Liver (tissue), 9 donors: Measurements from ENCODE around the gene SLC26A4. TPM values are rescaled to one million over a fixed set of nuclear protein-coding genes. Genes with fewer than 3 reads are reported as not detected.
A peak's percentile ranks its signal among the peaks of the same experiment; 100 is the strongest.

Source experiments
- DNase-seq: peaks from one replicate; pipeline ENCODE4 v3.0.0-alpha.2; 2017; ENCODE audit warnings: low spot score
- H3K27ac ChIP-seq, 2 donors: one replicate each; pipeline ENCODE4 v1.7.0; 2013; ENCODE audit warnings: inconsistent platforms in 2 of 2, low read length in 2 of 2, control low read depth in 1 of 2, low read depth in 1 of 2, mild to moderate bottlenecking in 1 of 2
- H3K27me3 ChIP-seq, 4 donors: one replicate each; pipeline versions ENCODE4 v1.6.1 to v1.7.0; 2013; ENCODE audit warnings: low read length in 3 of 4, inconsistent platforms in 1 of 4, mild to moderate bottlenecking in 1 of 4, moderate library complexity in 1 of 4; ENCODE audit not compliant: control insufficient read depth in 4 of 4, insufficient read depth in 4 of 4
- H3K36me3 ChIP-seq, 4 donors: one replicate each; pipeline versions ENCODE4 v1.6.1 to v1.7.0; 2013; ENCODE audit warnings: low read length in 3 of 4, mild to moderate bottlenecking in 3 of 4, low read depth in 1 of 4, moderate library complexity in 1 of 4; ENCODE audit not compliant: control insufficient read depth in 4 of 4, insufficient read depth in 3 of 4
- H3K4me1 ChIP-seq, 4 donors: one replicate each; pipeline versions ENCODE4 v1.6.1 to v1.7.0; 2013; ENCODE audit warnings: low read length in 3 of 4, mild to moderate bottlenecking in 3 of 4, moderate library complexity in 1 of 4; ENCODE audit not compliant: control insufficient read depth in 4 of 4, insufficient read depth in 4 of 4
- H3K4me3 ChIP-seq, 3 donors: one replicate each; pipeline versions ENCODE4 v1.6.1 to v1.7.0; 2013; ENCODE audit warnings: low read length in 3 of 3, control low read depth in 1 of 3, low read depth in 1 of 3, mild to moderate bottlenecking in 1 of 3
- H3K9ac ChIP-seq, 2 donors: one replicate each; pipeline ENCODE4 v1.7.0; 2013; ENCODE audit warnings: low read length in 2 of 2, mild to moderate bottlenecking in 2 of 2, moderate library complexity in 2 of 2, control low read depth in 1 of 2, low read depth in 1 of 2
- H3K9me3 ChIP-seq, 4 donors: one replicate each; pipeline versions ENCODE4 v1.6.1 to v1.7.0; 2013; ENCODE audit warnings: low read length in 3 of 4; ENCODE audit not compliant: control insufficient read depth in 4 of 4
- CTCF ChIP-seq: fragments of 150-350 bp; IDR thresholded peaks from 2 replicates; pipeline ENCODE4 v1.5.1; 2017; ENCODE audit warnings: improper control_type of control experiment, low read depth, low read length; ENCODE audit not compliant: missing input control
- EGR1 ChIP-seq, 2 donors: IDR thresholded peaks; 2 replicates each; pipeline ENCODE4 v1.6.1; 2016 to 2018; ENCODE audit warnings: antibody characterized with exemption in 2 of 2, low read depth in 2 of 2
- FOXA1 ChIP-seq: IDR thresholded peaks from 2 replicates; pipeline ENCODE4 v1.6.1; 2016; ENCODE audit warnings: antibody characterized with exemption
- FOXA2 ChIP-seq: IDR thresholded peaks from 2 replicates; pipeline ENCODE4 v1.6.1; 2016; ENCODE audit warnings: antibody characterized with exemption
- GABPA ChIP-seq, 2 donors: IDR thresholded peaks in 1 of 2; conservative IDR thresholded peaks in 1 of 2; 2 replicates each; pipeline ENCODE4 v1.6.1; 2016; ENCODE audit warnings: antibody characterized with exemption in 2 of 2, mild to moderate bottlenecking in 1 of 2, moderate library complexity in 1 of 2
- HNF4A ChIP-seq, 2 donors: conservative IDR thresholded peaks; 2 replicates each; pipeline ENCODE4 v1.6.1; 2016; ENCODE audit warnings: antibody characterized with exemption in 2 of 2, mild to moderate bottlenecking in 2 of 2
- HNF4G ChIP-seq: IDR thresholded peaks from 2 replicates; pipeline ENCODE4 v1.6.1; 2016; ENCODE audit warnings: antibody characterized with exemption
- JUND ChIP-seq, 2 donors: IDR thresholded peaks; 2 replicates each; pipeline ENCODE4 v1.6.1; 2016; ENCODE audit warnings: antibody characterized with exemption in 2 of 2
- MAX ChIP-seq: IDR thresholded peaks from 2 replicates; pipeline ENCODE4 v1.6.1; 2016; ENCODE audit warnings: antibody characterized with exemption
- NR2F2 ChIP-seq: IDR thresholded peaks from 2 replicates; pipeline ENCODE4 v1.6.1; 2016; ENCODE audit warnings: antibody characterized with exemption
- RAD21 ChIP-seq, 2 donors: IDR thresholded peaks; 2 replicates each; pipeline ENCODE4 v1.6.1; 2016; ENCODE audit warnings: antibody characterized with exemption in 2 of 2, mild to moderate bottlenecking in 2 of 2
- REST ChIP-seq: IDR thresholded peaks from 2 replicates; pipeline ENCODE4 v1.6.1; 2016; ENCODE audit warnings: antibody characterized with exemption, mild to moderate bottlenecking
- RXRA ChIP-seq, 2 donors: IDR thresholded peaks; 2 replicates each; pipeline ENCODE4 v1.6.1; 2017 to 2018; ENCODE audit warnings: antibody characterized with exemption in 2 of 2, mild to moderate bottlenecking in 1 of 2
- SP1 ChIP-seq: IDR thresholded peaks from 2 replicates; pipeline ENCODE4 v1.6.1; 2018; ENCODE audit warnings: antibody characterized with exemption, mild to moderate bottlenecking
- TAF1 ChIP-seq: conservative IDR thresholded peaks from 2 replicates; pipeline ENCODE4 v1.6.1; 2016; ENCODE audit warnings: antibody characterized with exemption, mild to moderate bottlenecking
- YY1 ChIP-seq: IDR thresholded peaks from 2 replicates; pipeline ENCODE4 v1.6.1; 2016; ENCODE audit warnings: antibody characterized with exemption, mild to moderate bottlenecking
- ZBTB33 ChIP-seq: IDR thresholded peaks from 2 replicates; pipeline ENCODE4 v1.6.1; 2016; ENCODE audit warnings: antibody characterized with exemption
- WGBS: extraction: QIAGEN DNeasy Blood & Tissue Kit; methylation state at CpG from one replicate; pipeline ENCODE4 v1.1.7; 2013; 5-methylcytosine and 5-hydroxymethylcytosine counted together
- polyA plus RNA-seq, 2 donors: library from polyadenylated mRNA; stranded (reverse) in 1 of 2; unstranded in 1 of 2; fragments of 200-250 nt in 1 of 2; fragments of >200 nt in 1 of 2; fragmentation: Nextera tagmentation in 1 of 2; extraction: Ambion mirVana in 1 of 2; gene quantifications; one replicate each; pipeline versions ENCODE4 v1.2.1 to v1.2.3, GENCODE V29; 2013 to 2015
- total RNA-seq, 2 donors: library from RNA; depleted of rRNA; stranded (reverse); fragments of >200 nt; gene quantifications; one replicate each; pipeline ENCODE4 v1.2.3, GENCODE V29; 2014
- TF ChIP-seq, protein P1 (sequence below): IDR thresholded peaks from 2 replicates; pipeline ENCODE4 v1.6.1; 2016; ENCODE audit warnings: antibody characterized with exemption
- donor health status: healthy.
- donor health status: healthy.
- donor health status: healthy.
- donor health status: healthy.
- donor health status: healthy.

Gene SLC26A4
- total and polyA plus RNA-seq, 4 donors = 0.08 to 0.25 (median 0.19) TPM; not detected in 1

- H3K27ac ChIP-seq = peak within 1 kb of the TSS; percentile 92 to 98
- peaks cover 5 to 31% (median 25%) of the 10 kb centered on the region in 4 donors for H3K4me1 ChIP-seq
- no peaks in the 10 kb centered on the region for H3K27me3 ChIP-seq
- H3K4me3 ChIP-seq = peak within 1 kb of the TSS; percentile 72 to 100 (median 91)
- H3K36me3 ChIP-seq = no peaks in the 10 kb centered on the region
- peak within 1 kb of the TSS; percentile 89 to 98 for H3K9ac ChIP-seq
- H3K9me3 ChIP-seq = no peaks in the 10 kb centered on the region
- under 1% methylated on average over 56 of the region's 56 CpGs for WGBS
- peak; percentile 96 for DNase-seq
- TF ChIP-seq HNF4A (conservative IDR thresholded peaks at IDR 0.05) (peak; percentile 26 to 27), MAX (peak; percentile 84), TAF1 (peak; percentile 17), ZBTB33 (no peak), GABPA (IDR thresholded peaks at IDR 0.05 in 1 of 2, conservative IDR thresholded peaks at IDR 0.05 in 1 of 2) (peak; percentile 77 to 97), FOXA1 (peak; percentile 81), YY1 (peak; percentile 82), JUND (IDR thresholded peaks at IDR 0.05) (peak in 1 of 2 donors; percentile 14), RXRA (IDR thresholded peaks at IDR 0.05) (peak; percentile 33 to 50), REST (peak; percentile 83), SP1 (peak; percentile 75), CTCF (peak; percentile 69), RAD21 (IDR thresholded peaks at IDR 0.05) (peak; percentile 83 to 84), FOXA2 (peak; percentile 87), EGR1 (IDR thresholded peaks at IDR 0.05; ENCODE audit: low read depth in 2 of 2) (no peak), NR2F2 (peak; percentile 68), HNF4G (no peak)
- TF ChIP-seq, protein P1, sequence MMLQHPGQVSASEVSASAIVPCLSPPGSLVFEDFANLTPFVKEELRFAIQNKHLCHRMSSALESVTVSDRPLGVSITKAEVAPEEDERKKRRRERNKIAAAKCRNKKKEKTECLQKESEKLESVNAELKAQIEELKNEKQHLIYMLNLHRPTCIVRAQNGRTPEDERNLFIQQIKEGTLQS = no peak
Measured at GRCh38 chr7:107743567-107744344, 83.1 kb downstream of the SLC26A4 start, which contains the start of gene CBLL1. Gene CBLL1, plus strand, starts transcription at chr7:107744142. Its CDS starts 22 bp downstream, at chr7:107744164.
